ENCODE results near the gene AUTS2.

AUTS2 gene

GRCh38 chr7:70477036-70478010 lies 879.0 kb downstream of the AUTS2 start:
- DNase-seq (ENCODE audit: low read depth in 1 of 2, low spot score in 1 of 2): no peak

GRCh38 chr7:70479153-70480021 lies 881.1 kb downstream of the AUTS2 start:
- no peak for DNase-seq (ENCODE audit: low read depth in 1 of 2, low spot score in 1 of 2)

GRCh38 chr7:70480927-70481569 lies 882.8 kb downstream of the AUTS2 start:
- no peak for DNase-seq (ENCODE audit: low read depth in 1 of 2, low spot score in 1 of 2)

- no peak for DNase-seq (ENCODE audit: low read depth in 1 of 2, low spot score in 1 of 2)
Observed at GRCh38 chr7:70481570-70482123, 883.4 kb downstream of the AUTS2 start.

GRCh38 chr7:70484255-70484654 lies 886.0 kb downstream of the AUTS2 start:
- no peak for DNase-seq (ENCODE audit: low read depth in 1 of 2, low spot score in 1 of 2)

GRCh38 chr7:70486977-70487376 lies 888.7 kb downstream of the AUTS2 start:
- DNase-seq (ENCODE audit: low read depth in 1 of 2, low spot score in 1 of 2): no peak

- no peak for DNase-seq (ENCODE audit: low read depth in 1 of 2, low spot score in 1 of 2)
Observed at GRCh38 chr7:70487428-70487827, 889.2 kb downstream of the AUTS2 start.

DNA sequence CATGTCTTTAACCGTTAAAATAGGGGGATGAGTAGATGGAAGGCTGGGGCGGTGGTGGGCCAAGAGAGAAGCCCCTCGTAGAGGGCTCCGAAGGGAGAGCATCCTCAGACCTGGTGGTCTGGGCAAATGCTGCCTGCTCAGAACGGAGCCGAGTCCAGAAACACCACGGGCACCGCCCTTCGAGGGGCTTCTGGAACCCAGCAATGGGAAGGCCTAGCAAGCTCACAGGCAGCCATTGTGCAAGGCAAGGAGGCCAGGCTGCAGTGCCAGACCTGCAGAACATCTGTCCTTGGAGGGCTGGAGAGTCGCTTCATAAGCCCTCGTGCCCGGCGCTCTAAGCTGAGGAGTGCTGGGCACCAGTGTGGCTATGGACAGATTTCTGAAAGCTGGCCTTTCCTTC lies 889.6 kb downstream of the AUTS2 start:
- no peak for DNase-seq (ENCODE audit: low read depth in 1 of 2, low spot score in 1 of 2)

DNA sequence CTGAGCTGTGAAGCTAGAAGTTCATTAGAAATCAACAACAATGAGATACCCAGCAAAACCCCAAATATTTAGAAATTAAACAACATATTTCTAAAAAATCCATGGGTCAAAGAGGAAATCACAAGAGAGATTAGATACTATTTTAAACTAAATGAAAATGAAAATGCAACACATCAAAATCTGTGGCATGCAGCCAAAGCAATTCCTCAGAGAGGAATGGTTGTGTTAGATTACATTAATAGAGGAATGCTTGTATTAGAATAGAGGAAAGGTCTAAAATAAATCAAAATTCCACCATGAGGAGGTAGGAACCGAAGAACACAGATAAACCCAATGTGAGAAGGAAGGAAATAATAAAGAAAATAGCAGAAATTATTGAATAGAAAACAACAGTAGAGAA lies 891.5 kb downstream of the AUTS2 start:
- DNase-seq (ENCODE audit: low read depth in 1 of 2, low spot score in 1 of 2): no peak

DNA sequence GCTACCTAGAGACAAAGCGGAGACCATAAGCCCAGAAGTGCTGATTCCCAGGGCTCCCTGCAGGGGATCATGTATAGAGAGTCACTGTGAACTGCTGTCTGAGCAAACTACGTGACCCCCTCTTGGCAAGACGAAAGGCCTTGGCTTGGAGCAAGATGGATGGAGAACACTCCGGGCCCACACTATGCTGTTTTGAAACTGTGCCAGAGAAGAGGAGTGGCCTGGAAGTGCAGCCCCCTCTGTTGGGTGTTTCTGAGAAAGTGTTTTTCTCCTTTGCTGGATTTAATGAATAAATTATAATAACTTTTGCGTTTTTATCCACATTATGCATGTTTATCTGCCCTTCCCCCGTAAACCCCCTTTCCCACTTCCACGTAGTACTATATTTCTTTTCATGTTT lies 894.4 kb downstream of the AUTS2 start:
- DNase-seq (ENCODE audit: low read depth in 1 of 2, low spot score in 1 of 2): no peak

GRCh38 chr7:70494225-70495032 lies 896.2 kb downstream of the AUTS2 start:
- no peak for DNase-seq (ENCODE audit: low read depth in 1 of 2, low spot score in 1 of 2)

DNA sequence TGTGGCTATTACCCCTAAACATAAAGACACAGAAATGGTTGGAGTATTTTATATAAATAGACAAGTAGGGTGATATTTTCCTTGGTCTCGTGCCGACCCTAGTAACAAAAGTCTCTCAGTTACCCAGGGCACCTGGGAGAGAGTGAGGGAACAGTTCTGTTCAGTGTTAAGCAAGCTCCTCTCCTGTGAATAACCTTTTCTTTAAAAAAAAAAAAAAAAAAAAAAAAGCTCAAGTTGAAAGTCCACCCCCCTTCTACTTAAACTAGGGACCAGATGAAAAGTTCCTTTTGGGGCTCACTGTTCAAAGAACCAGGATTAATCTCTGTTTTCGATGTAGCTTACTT lies 896.7 kb downstream of the AUTS2 start:
- no peak for DNase-seq (ENCODE audit: low read depth in 1 of 2, low spot score in 1 of 2)

DNA sequence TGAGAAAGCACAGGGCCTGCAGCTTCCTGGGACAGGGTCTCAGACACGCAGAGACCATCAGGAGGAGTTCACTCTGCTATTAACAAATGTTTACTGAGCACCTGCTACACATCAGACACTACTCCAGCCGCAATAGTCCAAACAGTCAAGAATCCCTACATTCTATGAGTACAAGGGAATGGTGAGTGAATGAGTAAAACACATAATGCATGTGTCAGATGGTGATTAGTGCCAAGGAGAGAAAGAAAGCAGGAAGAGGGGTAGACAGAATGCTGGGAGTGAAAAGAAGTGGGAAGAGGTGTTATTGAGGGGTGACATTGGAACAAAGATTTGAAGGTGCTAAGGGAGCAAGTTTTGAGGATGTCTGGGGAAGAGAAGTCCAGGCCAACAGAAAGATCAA lies 899.5 kb downstream of the AUTS2 start:
- DNase-seq (ENCODE audit: low read depth in 1 of 2, low spot score in 1 of 2): no peak

- no peak for DNase-seq (ENCODE audit: low read depth in 1 of 2, low spot score in 1 of 2)
Observed at GRCh38 chr7:70498232-70498992, 900.1 kb downstream of the AUTS2 start.

GRCh38 chr7:70500261-70500660 lies 902.0 kb downstream of the AUTS2 start:
- no peak for DNase-seq (ENCODE audit: low read depth in 1 of 2, low spot score in 1 of 2)

DNA sequence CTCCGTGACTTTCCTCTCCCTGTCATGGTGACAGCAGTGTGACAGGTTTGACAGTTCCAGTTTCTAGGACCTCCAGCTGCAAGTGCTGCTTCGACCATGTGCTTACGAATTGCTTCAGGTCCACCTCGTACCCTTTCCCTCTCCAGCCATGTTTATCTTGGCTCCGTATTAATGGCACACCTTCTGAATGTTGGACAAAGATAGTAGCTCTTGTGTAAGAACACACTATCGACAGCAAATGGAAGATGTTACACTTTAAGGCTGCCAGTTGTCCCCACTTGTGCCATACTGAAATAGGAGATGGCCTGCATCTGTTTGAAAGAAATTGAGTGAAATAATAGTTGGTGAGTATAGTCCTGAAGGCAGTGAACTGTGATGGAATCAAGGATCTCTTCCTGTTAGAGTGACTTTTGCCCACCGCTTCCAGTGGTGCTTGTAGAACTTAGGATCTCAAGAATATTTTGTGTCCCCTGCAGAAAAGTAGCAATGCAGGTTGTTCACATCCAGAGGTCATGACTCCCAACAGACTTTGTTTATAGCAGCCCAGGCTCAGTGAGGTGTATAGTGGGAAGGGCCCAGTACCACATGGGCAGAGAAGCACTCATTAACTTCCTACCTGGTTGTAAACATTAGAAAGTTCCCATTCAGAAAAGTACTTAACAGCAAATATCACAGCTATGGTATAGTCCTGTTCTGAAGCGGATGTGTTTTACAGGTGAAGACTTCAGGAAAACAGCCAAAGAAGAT lies 904.0 kb downstream of the AUTS2 start:
- no peak for DNase-seq (ENCODE audit: low read depth in 1 of 2, low spot score in 1 of 2)

GRCh38 chr7:70504254-70504653 lies 906.0 kb downstream of the AUTS2 start:
- no peak for DNase-seq (ENCODE audit: low read depth in 1 of 2, low spot score in 1 of 2)

DNA sequence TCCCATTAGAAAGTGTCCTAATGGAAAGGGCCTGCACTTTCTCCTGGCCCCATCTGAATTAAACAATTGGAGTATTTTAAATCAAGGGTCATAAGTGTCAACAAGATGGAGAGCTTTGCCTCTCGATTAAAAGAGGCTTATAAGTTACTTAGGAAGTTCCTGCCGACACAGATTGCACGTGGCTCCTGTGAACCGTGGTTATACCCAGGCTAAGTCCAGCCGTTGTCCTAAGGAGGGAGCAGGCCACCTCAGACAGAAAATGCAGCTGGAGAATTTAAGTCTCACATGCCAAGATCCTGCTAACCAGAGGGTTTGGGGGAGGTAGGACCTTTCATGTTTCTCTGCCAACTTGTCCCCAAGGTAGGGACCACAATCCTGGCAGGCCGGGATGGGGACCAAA lies 907.2 kb downstream of the AUTS2 start:
- DNase-seq (ENCODE audit: low read depth in 1 of 2, low spot score in 1 of 2): no peak

DNA sequence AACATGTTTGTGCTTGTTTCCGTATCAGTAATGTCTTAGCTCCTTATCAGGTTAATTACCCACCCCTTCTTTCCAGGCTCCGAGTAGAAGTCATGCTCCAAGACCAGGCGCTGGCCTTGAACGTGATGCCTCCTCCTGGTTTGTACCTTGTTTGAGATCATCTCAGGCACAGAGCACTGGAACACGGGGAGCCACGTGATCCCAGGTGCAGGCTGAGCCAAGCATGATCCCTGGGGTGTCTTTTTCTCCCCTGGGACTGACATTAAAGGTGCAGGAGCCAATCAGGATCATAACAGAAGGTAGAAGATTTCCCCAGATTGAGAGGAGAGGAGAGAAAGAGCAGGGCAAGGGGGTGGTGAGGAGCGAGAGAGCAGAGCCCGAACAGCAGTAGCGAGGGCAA lies 907.6 kb downstream of the AUTS2 start:
- no peak for DNase-seq (ENCODE audit: low read depth in 1 of 2, low spot score in 1 of 2)
